Measurements from ENCODE around the gene KISS1.

The KISS1 gene

GRCh38 chr1:204222764-204223055 lies 26.4 kb upstream of the KISS1 start (continued):
- no peak for TF ChIP-seq ZSCAN18 (tag by site-specific recombination; IDR thresholded peaks at IDR 0.05)
- TF ChIP-seq ZNF664 (tag by site-specific recombination; IDR thresholded peaks at IDR 0.05) = no peak
- no peak for TF ChIP-seq ZNF514 (tag by site-specific recombination; IDR thresholded peaks at IDR 0.05)
- TF ChIP-seq ZNF701 (tag by site-specific recombination; IDR thresholded peaks at IDR 0.05) = no peak

GRCh38 chr1:204222006-204222763 lies 25.9 kb upstream of the KISS1 start:
- no peaks in the 10 kb centered on the region for H3K36me3 ChIP-seq (ENCODE audit: control insufficient read depth in 2 of 2, insufficient read depth in 1 of 2, low read length in 2 of 2)
- no peaks in the 10 kb centered on the region for H3K9me3 ChIP-seq (ENCODE audit: control insufficient read depth, insufficient read depth, low read depth, low read length)
- CTCF ChIA-PET = interaction anchor here (0.7 to 2.2 kb wide), 2 partner anchors 15 to 141 kb away, joined by 4 to 9 read pairs; no protein-coding TSS in a partner anchor
- no peak overlapping the region for H3K27ac ChIP-seq (ENCODE audit: extremely low read depth, low read depth, low read length)
- H3K4me1 ChIP-seq (ENCODE audit: control insufficient read depth, insufficient read depth, low read length) = no peaks in the 10 kb centered on the region
- no peak overlapping the region for H3K4me3 ChIP-seq (ENCODE audit: low read depth, low read length)
- TF ChIP-seq ZBTB6 (tag by site-specific recombination; IDR thresholded peaks at IDR 0.05) (no peak), ZNF24 (tag by site-specific recombination; IDR thresholded peaks at IDR 0.05) (no peak), ZNF658 (tag by site-specific recombination; IDR thresholded peaks at IDR 0.05) (no peak), ZFP37 (tag by site-specific recombination; IDR thresholded peaks at IDR 0.05) (no peak), ZNF830 (tag by site-specific recombination; IDR thresholded peaks at IDR 0.05; ENCODE audit: low read depth) (no peak), ZNF596 (tag by site-specific recombination; IDR thresholded peaks at IDR 0.05) (peak; percentile 79), ZNF747 (tag by site-specific recombination; IDR thresholded peaks at IDR 0.05) (no peak)
- POLR2A ChIA-PET = no interaction called here

GRCh38 chr1:204221271-204221670 lies 25.0 kb upstream of the KISS1 start:
- no peak overlapping the region for H3K4me3 ChIP-seq (ENCODE audit: low read depth, low read length)
- H3K36me3 ChIP-seq (ENCODE audit: control insufficient read depth in 2 of 2, insufficient read depth in 1 of 2, low read length in 2 of 2) = no peaks in the 10 kb centered on the region
- no peak overlapping the region for H3K27ac ChIP-seq (ENCODE audit: extremely low read depth, low read depth, low read length)
- TF ChIP-seq KLF9 (tag by site-specific recombination; IDR thresholded peaks at IDR 0.05; ENCODE audit: low read depth) (no peak), GLI4 (tag by site-specific recombination; IDR thresholded peaks at IDR 0.05) (no peak), ZNF747 (tag by site-specific recombination; IDR thresholded peaks at IDR 0.05) (no peak), EGR2 (tag by site-specific recombination; IDR thresholded peaks at IDR 0.05; ENCODE audit: low read depth) (no peak), ZNF133 (tag by site-specific recombination; IDR thresholded peaks at IDR 0.05) (no peak), ZNF704 (tag by site-specific recombination; IDR thresholded peaks at IDR 0.05) (no peak), FEZF1 (tag by site-specific recombination; IDR thresholded peaks at IDR 0.05) (no peak), KLF10 (tag by site-specific recombination; IDR thresholded peaks at IDR 0.05) (no peak), ZNF791 (tag by site-specific recombination; IDR thresholded peaks at IDR 0.05) (no peak)
- ChIA-PET CTCF (no interaction called here), POLR2A (no interaction called here)
- no peaks in the 10 kb centered on the region for H3K9me3 ChIP-seq (ENCODE audit: control insufficient read depth, insufficient read depth, low read depth, low read length)
- H3K4me1 ChIP-seq (ENCODE audit: control insufficient read depth, insufficient read depth, low read length) = no peaks in the 10 kb centered on the region
